Endodermal cell (in vitro differentiated cells): ENCODE data around the gene KRTAP11-1. TPM values are rescaled to one million over a fixed set of nuclear protein-coding genes. Genes with fewer than 3 reads are reported as not detected.
A peak's percentile ranks its signal among the peaks of the same experiment; 100 is the strongest.

Experiments
- DNase-seq: peaks from one replicate; pipeline ENCODE4 v3.0.0-alpha.2; 2017
- H3K27ac ChIP-seq: 2 replicates; pipeline ENCODE4 v1.5.1; 2013; ENCODE audit warnings: mild to moderate bottlenecking, low read depth, low read length, moderate library complexity
- H3K27me3 ChIP-seq: 2 replicates; pipeline ENCODE4 v1.6.1; 2013; ENCODE audit warnings: mild to moderate bottlenecking, low read length, moderate library complexity; ENCODE audit not compliant: insufficient read depth, control insufficient read depth, poor library complexity, severe bottlenecking
- H3K36me3 ChIP-seq: 2 replicates; pipeline ENCODE4 v1.7.0; 2013; ENCODE audit warnings: mild to moderate bottlenecking, low read length, moderate library complexity; ENCODE audit not compliant: control insufficient read depth, insufficient read depth
- H3K4me1 ChIP-seq: one replicate; pipeline ENCODE4 v1.7.0; 2013; ENCODE audit warnings: low read length; ENCODE audit not compliant: control insufficient read depth, insufficient read depth
- H3K4me3 ChIP-seq: 2 replicates; pipeline ENCODE4 v1.5.1; 2013; ENCODE audit warnings: mild to moderate bottlenecking, low read length, moderate library complexity
- H3K9ac ChIP-seq: 2 replicates; pipeline ENCODE4 v1.6.1; 2013; ENCODE audit warnings: mild to moderate bottlenecking, low read length, moderate library complexity; ENCODE audit not compliant: poor library complexity, severe bottlenecking; ENCODE audit errors: extremely low read depth
- H3K9me3 ChIP-seq: 2 replicates; pipeline ENCODE4 v1.6.1; 2013; ENCODE audit warnings: mild to moderate bottlenecking, low read length, moderate library complexity; ENCODE audit not compliant: control insufficient read depth
- H3K27ac Mint-ChIP-seq: 2 replicates; pipeline ENCODE4 v1.8.0; 2020; ENCODE audit warnings: mixed read lengths
- H3K27me3 Mint-ChIP-seq: 2 replicates; pipeline ENCODE4 v1.8.0; 2021; ENCODE audit warnings: mild to moderate bottlenecking, mixed read lengths; ENCODE audit not compliant: insufficient read depth
- H3K36me3 Mint-ChIP-seq: 2 replicates; pipeline ENCODE4 v1.8.0; 2020; ENCODE audit warnings: low read depth, mixed read lengths
- H3K4me1 Mint-ChIP-seq: 2 replicates; pipeline ENCODE4 v1.8.0; 2020; ENCODE audit warnings: mixed read lengths
- H3K4me3 Mint-ChIP-seq: 2 replicates; pipeline ENCODE4 v1.8.0; 2020; ENCODE audit warnings: mild to moderate bottlenecking, moderate library complexity, mixed read lengths
- H3K9me3 Mint-ChIP-seq: 2 replicates; pipeline ENCODE4 v1.8.0; 2020; ENCODE audit warnings: mild to moderate bottlenecking, mixed read lengths
- CTCF ChIP-seq: fragments of 200-600 bp; sonication (generic); conservative IDR thresholded peaks from 2 replicates; pipeline ENCODE4 v1.5.0; 2021; ENCODE audit warnings: antibody characterized with exemption, mild to moderate bottlenecking
- WGBS, 2 experiments: methylation state at CpG; one replicate each; pipeline versions ENCODE4 v1.1.5 to v1.1.7; 2013; ENCODE audit warnings: missing lambda C conversion rate in 2 of 2, mixed read lengths in 1 of 2; ENCODE audit not compliant: insufficient coverage in 1 of 2, insufficient read length in 1 of 2; 5-methylcytosine and 5-hydroxymethylcytosine counted together
- total RNA-seq, 2 donors: library from RNA; stranded (reverse); fragmentation: NEBNext Ultra II Directional in 1 of 2; extraction: Animal tissue kit (Norgen Biotek cat#: 25700) in 1 of 2; gene quantifications; 2 replicates in 1 of 2; 3 replicates in 1 of 2; pipeline ENCODE4 v1.2.1, GENCODE V29; 2021

KRTAP11-1 gene
- total RNA-seq, 2 donors from 2014 or later, result not detected

GRCh38 chr21:30831194-30831765 lies 50.1 kb downstream of the KRTAP11-1 start:
- Mint-ChIP-seq H3K9me3 (no peaks in the 10 kb centered on the region), H3K4me3 (no peak overlapping the region), H3K27ac (no peak overlapping the region), H3K36me3 (no peaks in the 10 kb centered on the region), H3K4me1 (no peaks in the 10 kb centered on the region), H3K27me3 (no peaks in the 10 kb centered on the region)
- H3K4me1 ChIP-seq, result no peaks in the 10 kb centered on the region
- no peaks in the 10 kb centered on the region for H3K36me3 ChIP-seq
- TF ChIP-seq CTCF, result peak; percentile 92
- DNase-seq, result peak; percentile 83
- H3K27me3 ChIP-seq, result no peaks in the 10 kb centered on the region
- no peak overlapping the region for H3K27ac ChIP-seq
- no peak overlapping the region for H3K9ac ChIP-seq
- WGBS, 2 experiments, result 30 to 42% methylated on average over 2 to 5 of the region's 6 CpGs
- H3K4me3 ChIP-seq, result no peak overlapping the region
- no peaks in the 10 kb centered on the region for H3K9me3 ChIP-seq

Other genes starting within 250 kb of the KRTAP11-1 start
- not detected for gene KRTAP20-2, start 246.4 kb downstream of the KRTAP11-1 start, total RNA-seq
- gene KRTAP20-3, start 238.7 kb downstream of the KRTAP11-1 start, total RNA-seq, result not detected
- not detected for gene KRTAP21-3, start 162.8 kb downstream of the KRTAP11-1 start, total RNA-seq
- gene KRTAP21-2, start 134.3 kb downstream of the KRTAP11-1 start, total RNA-seq, result not detected
- not detected for gene KRTAP21-1, start 126.2 kb downstream of the KRTAP11-1 start, total RNA-seq
- gene KRTAP8-1, start 68.3 kb downstream of the KRTAP11-1 start, total RNA-seq, result not detected
- gene KRTAP7-1, start 51.8 kb downstream of the KRTAP11-1 start, total RNA-seq, result not detected
- gene KRTAP19-8, start 156.9 kb upstream of the KRTAP11-1 start, total RNA-seq, result not detected